Measurements from ENCODE around the gene ERC2.

Gene ERC2

GRCh38 chr3:55546866-55547669 lies 921.2 kb downstream of the ERC2 start:
- Histone ChIP-seq H3K9me3 (ENCODE audit: low read length) (no peaks in the 10 kb centered on the region), H3K4me1 (ENCODE audit: insufficient read depth, low read length) (peaks cover 25% of the 10 kb centered on the region), H3K27me3 (ENCODE audit: insufficient read depth, low read length) (no peaks in the 10 kb centered on the region), H3K36me3 (ENCODE audit: insufficient read depth, low read length) (no peaks in the 10 kb centered on the region), H3K4me3 (ENCODE audit: low read length) (no peak overlapping the region), H2AFZ (ENCODE audit: low read depth, low read length) (no peak overlapping the region)

GRCh38 chr3:55545995-55546394 lies 922.3 kb downstream of the ERC2 start:
- Histone ChIP-seq H3K4me1 (ENCODE audit: insufficient read depth, low read length) (peaks cover 30% of the 10 kb centered on the region), H3K27me3 (ENCODE audit: insufficient read depth, low read length) (no peaks in the 10 kb centered on the region), H2AFZ (ENCODE audit: low read depth, low read length) (no peak overlapping the region), H3K36me3 (ENCODE audit: insufficient read depth, low read length) (no peaks in the 10 kb centered on the region), H3K4me3 (ENCODE audit: low read length) (no peak overlapping the region), H3K9me3 (ENCODE audit: low read length) (no peaks in the 10 kb centered on the region)

- no peaks in the 10 kb centered on the region for H3K27me3 ChIP-seq (ENCODE audit: insufficient read depth, low read length)
- H3K36me3 ChIP-seq (ENCODE audit: insufficient read depth, low read length), result no peaks in the 10 kb centered on the region
- H3K4me3 ChIP-seq (ENCODE audit: low read length), result no peak overlapping the region
- peaks cover 46% of the 10 kb centered on the region for H3K4me1 ChIP-seq (ENCODE audit: insufficient read depth, low read length)
- no peaks in the 10 kb centered on the region for H3K9me3 ChIP-seq (ENCODE audit: low read length)
- no peak overlapping the region for H2AFZ ChIP-seq (ENCODE audit: low read depth, low read length)
Measured at GRCh38 chr3:55544219-55544618, 924.0 kb downstream of the ERC2 start.

GRCh38 chr3:55543181-55543614 lies 925.1 kb downstream of the ERC2 start:
- peaks cover 55% of the 10 kb centered on the region for H3K4me1 ChIP-seq (ENCODE audit: insufficient read depth, low read length)
- no peaks in the 10 kb centered on the region for H3K9me3 ChIP-seq (ENCODE audit: low read length)
- no peaks in the 10 kb centered on the region for H3K36me3 ChIP-seq (ENCODE audit: insufficient read depth, low read length)
- H2AFZ ChIP-seq (ENCODE audit: low read depth, low read length), result no peak overlapping the region
- no peak overlapping the region for H3K4me3 ChIP-seq (ENCODE audit: low read length)
- H3K27me3 ChIP-seq (ENCODE audit: insufficient read depth, low read length), result no peaks in the 10 kb centered on the region

- Histone ChIP-seq H3K4me3 (ENCODE audit: low read length) (no peak overlapping the region), H3K36me3 (ENCODE audit: insufficient read depth, low read length) (no peaks in the 10 kb centered on the region), H3K27me3 (ENCODE audit: insufficient read depth, low read length) (no peaks in the 10 kb centered on the region), H2AFZ (ENCODE audit: low read depth, low read length) (no peak overlapping the region), H3K9me3 (ENCODE audit: low read length) (no peaks in the 10 kb centered on the region), H3K4me1 (ENCODE audit: insufficient read depth, low read length) (peaks cover 51% of the 10 kb centered on the region)
Measured at GRCh38 chr3:55541456-55541855, 926.8 kb downstream of the ERC2 start.

GRCh38 chr3:55541016-55541415 lies 927.3 kb downstream of the ERC2 start:
- no peaks in the 10 kb centered on the region for H3K9me3 ChIP-seq (ENCODE audit: low read length)
- H3K27me3 ChIP-seq (ENCODE audit: insufficient read depth, low read length), result no peaks in the 10 kb centered on the region
- H3K4me1 ChIP-seq (ENCODE audit: insufficient read depth, low read length), result peaks cover 52% of the 10 kb centered on the region
- no peak overlapping the region for H3K4me3 ChIP-seq (ENCODE audit: low read length)
- H3K36me3 ChIP-seq (ENCODE audit: insufficient read depth, low read length), result no peaks in the 10 kb centered on the region
- H2AFZ ChIP-seq (ENCODE audit: low read depth, low read length), result no peak overlapping the region

GRCh38 chr3:55540579-55540978 lies 927.7 kb downstream of the ERC2 start:
- no peaks in the 10 kb centered on the region for H3K36me3 ChIP-seq (ENCODE audit: insufficient read depth, low read length)
- no peak overlapping the region for H2AFZ ChIP-seq (ENCODE audit: low read depth, low read length)
- H3K9me3 ChIP-seq (ENCODE audit: low read length), result no peaks in the 10 kb centered on the region
- H3K4me3 ChIP-seq (ENCODE audit: low read length), result no peak overlapping the region
- peaks cover 51% of the 10 kb centered on the region for H3K4me1 ChIP-seq (ENCODE audit: insufficient read depth, low read length)
- H3K27me3 ChIP-seq (ENCODE audit: insufficient read depth, low read length), result no peaks in the 10 kb centered on the region

- Histone ChIP-seq H3K27me3 (ENCODE audit: insufficient read depth, low read length) (no peaks in the 10 kb centered on the region), H3K36me3 (ENCODE audit: insufficient read depth, low read length) (no peaks in the 10 kb centered on the region), H3K4me1 (ENCODE audit: insufficient read depth, low read length) (peaks cover 51% of the 10 kb centered on the region), H2AFZ (ENCODE audit: low read depth, low read length) (no peak overlapping the region), H3K4me3 (ENCODE audit: low read length) (peak overlapping the region; percentile 20), H3K9me3 (ENCODE audit: low read length) (no peaks in the 10 kb centered on the region)
Measured at GRCh38 chr3:55538158-55538557, 930.1 kb downstream of the ERC2 start.

GRCh38 chr3:55537563-55537962 lies 930.7 kb downstream of the ERC2 start:
- Histone ChIP-seq H3K27me3 (ENCODE audit: insufficient read depth, low read length) (no peaks in the 10 kb centered on the region), H3K4me3 (ENCODE audit: low read length) (no peak overlapping the region), H3K4me1 (ENCODE audit: insufficient read depth, low read length) (peaks cover 51% of the 10 kb centered on the region), H3K9me3 (ENCODE audit: low read length) (no peaks in the 10 kb centered on the region), H2AFZ (ENCODE audit: low read depth, low read length) (no peak overlapping the region), H3K36me3 (ENCODE audit: insufficient read depth, low read length) (no peaks in the 10 kb centered on the region)

GRCh38 chr3:55537129-55537528 lies 931.1 kb downstream of the ERC2 start:
- H3K9me3 ChIP-seq (ENCODE audit: low read length), result no peaks in the 10 kb centered on the region
- H3K27me3 ChIP-seq (ENCODE audit: insufficient read depth, low read length), result no peaks in the 10 kb centered on the region
- no peak overlapping the region for H3K4me3 ChIP-seq (ENCODE audit: low read length)
- H3K4me1 ChIP-seq (ENCODE audit: insufficient read depth, low read length), result peaks cover 51% of the 10 kb centered on the region
- H2AFZ ChIP-seq (ENCODE audit: low read depth, low read length), result no peak overlapping the region
- no peaks in the 10 kb centered on the region for H3K36me3 ChIP-seq (ENCODE audit: insufficient read depth, low read length)

GRCh38 chr3:55534876-55535275 lies 933.4 kb downstream of the ERC2 start:
- no peak overlapping the region for H2AFZ ChIP-seq (ENCODE audit: low read depth, low read length)
- H3K9me3 ChIP-seq (ENCODE audit: low read length), result no peaks in the 10 kb centered on the region
- no peaks in the 10 kb centered on the region for H3K36me3 ChIP-seq (ENCODE audit: insufficient read depth, low read length)
- H3K27me3 ChIP-seq (ENCODE audit: insufficient read depth, low read length), result no peaks in the 10 kb centered on the region
- H3K4me3 ChIP-seq (ENCODE audit: low read length), result no peak overlapping the region
- peaks cover 51% of the 10 kb centered on the region for H3K4me1 ChIP-seq (ENCODE audit: insufficient read depth, low read length)

GRCh38 chr3:55532806-55533205 lies 935.5 kb downstream of the ERC2 start:
- Histone ChIP-seq H3K4me1 (ENCODE audit: insufficient read depth, low read length) (peaks cover 37% of the 10 kb centered on the region), H2AFZ (ENCODE audit: low read depth, low read length) (no peak overlapping the region), H3K4me3 (ENCODE audit: low read length) (no peak overlapping the region), H3K36me3 (ENCODE audit: insufficient read depth, low read length) (no peaks in the 10 kb centered on the region), H3K9me3 (ENCODE audit: low read length) (no peaks in the 10 kb centered on the region), H3K27me3 (ENCODE audit: insufficient read depth, low read length) (no peaks in the 10 kb centered on the region)

- Histone ChIP-seq H3K4me3 (ENCODE audit: low read length) (no peak overlapping the region), H3K27me3 (ENCODE audit: insufficient read depth, low read length) (no peaks in the 10 kb centered on the region), H2AFZ (ENCODE audit: low read depth, low read length) (no peak overlapping the region), H3K36me3 (ENCODE audit: insufficient read depth, low read length) (no peaks in the 10 kb centered on the region), H3K4me1 (ENCODE audit: insufficient read depth, low read length) (peaks cover 22% of the 10 kb centered on the region), H3K9me3 (ENCODE audit: low read length) (no peaks in the 10 kb centered on the region)
Measured at GRCh38 chr3:55531321-55531720, 936.9 kb downstream of the ERC2 start.

GRCh38 chr3:55527361-55527760 lies 940.9 kb downstream of the ERC2 start:
- Histone ChIP-seq H2AFZ (ENCODE audit: low read depth, low read length) (no peak overlapping the region), H3K9me3 (ENCODE audit: low read length) (no peaks in the 10 kb centered on the region), H3K4me1 (ENCODE audit: insufficient read depth, low read length) (peaks cover 21% of the 10 kb centered on the region), H3K36me3 (ENCODE audit: insufficient read depth, low read length) (no peaks in the 10 kb centered on the region), H3K4me3 (ENCODE audit: low read length) (no peak overlapping the region), H3K27me3 (ENCODE audit: insufficient read depth, low read length) (no peaks in the 10 kb centered on the region)
